ENCODE results near the gene UBXN6.

Gene UBXN6

GRCh38 chr19:4402171-4403004 lies 55.2 kb downstream of the UBXN6 start, which contains the start of gene CHAF1A:
Gene CHAF1A, plus strand, starts transcription at chr19:4402640. Its CDS starts 123 bp downstream, at chr19:4402763.
- peak; percentile 100 for DNase-seq

- DNase-seq: no peak
Measured at GRCh38 chr19:4401769-4402170, 55.8 kb downstream of the UBXN6 start.

GRCh38 chr19:4400135-4400936 lies 57.3 kb downstream of the UBXN6 start, which contains the start of gene SH3GL1:
Gene SH3GL1, minus strand, starts transcription at chr19:4400547. Its CDS starts 179 bp downstream, at chr19:4400368.
- peak; percentile 89 for DNase-seq

- peak; percentile 21 for DNase-seq
Measured at GRCh38 chr19:4399812-4400134, 57.8 kb downstream of the UBXN6 start.

GRCh38 chr19:4396949-4397783 lies 60.4 kb downstream of the UBXN6 start:
- no peak for DNase-seq

Measured in NCI-H1105 treated with DMSO at 0.1 percent for 48 hours (cell line).